Stimulated activated naive CD4-positive, alpha-beta T cell (primary cell): ENCODE data around the gene ARMC2.
A peak's percentile ranks its signal among the peaks of the same experiment; 100 is the strongest.
"Not testable (repeated sequence)": the region's sequence is repeated elsewhere in the genome, so short reads cannot be mapped to it uniquely, and the experiment has no call there.

Source experiments
- DNase-seq, 6 experiments: peaks; one replicate each; lab custom pipeline; 2025; lab: John Stamatoyannopoulos, UW

ARMC2 gene

GRCh38 chr6:108870357-108870756 lies 22.1 kb downstream of the ARMC2 start:
- DNase-seq, result no peak

DNA sequence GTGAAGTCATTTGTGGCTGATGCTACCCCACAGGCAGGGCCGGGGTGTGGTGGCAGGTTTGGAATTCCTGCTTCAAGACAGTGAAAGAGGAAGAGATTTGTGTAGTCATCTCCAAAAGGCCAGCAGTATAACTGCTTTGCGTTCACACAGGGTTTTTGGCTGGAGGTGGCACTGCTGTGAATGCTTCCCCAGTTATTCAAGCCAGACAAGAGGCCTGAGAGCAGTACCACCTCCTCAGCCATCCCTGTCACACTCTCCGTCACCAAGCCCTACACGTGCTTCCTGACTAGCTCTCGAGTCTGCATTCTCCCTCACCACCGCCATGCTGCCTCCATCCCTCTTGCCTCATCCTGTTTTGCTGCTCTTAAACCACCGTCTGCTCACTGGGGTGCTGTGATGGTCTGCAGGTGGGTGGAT lies 23.9 kb downstream of the ARMC2 start:
- peak in 2 of 6 experiments; percentile 1 to 10 for DNase-seq

DNA sequence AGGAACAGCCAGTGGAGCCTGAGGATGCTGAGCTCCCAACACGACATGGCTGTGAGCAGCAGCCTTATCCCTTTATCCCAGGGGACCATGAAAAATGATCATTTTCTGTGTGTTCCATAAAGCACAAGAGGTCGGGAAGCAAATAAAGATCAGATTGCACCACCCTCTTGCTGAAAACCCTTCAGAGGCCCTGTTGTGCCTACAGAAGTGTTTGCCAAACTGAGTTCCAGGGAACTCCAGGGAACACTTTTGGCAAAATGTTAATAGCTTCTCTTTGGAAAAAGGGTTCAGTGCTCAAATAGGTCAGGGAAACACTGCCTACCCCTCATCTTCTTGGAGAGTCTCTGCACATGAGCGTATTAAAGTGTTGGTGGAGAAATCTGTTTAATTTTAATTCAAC lies 24.4 kb downstream of the ARMC2 start:
- no peak for DNase-seq

- no peak for DNase-seq
Measured at GRCh38 chr6:108873251-108873650, 25.0 kb downstream of the ARMC2 start.

GRCh38 chr6:108873971-108874370 lies 25.7 kb downstream of the ARMC2 start:
- DNase-seq, result no peak

DNA sequence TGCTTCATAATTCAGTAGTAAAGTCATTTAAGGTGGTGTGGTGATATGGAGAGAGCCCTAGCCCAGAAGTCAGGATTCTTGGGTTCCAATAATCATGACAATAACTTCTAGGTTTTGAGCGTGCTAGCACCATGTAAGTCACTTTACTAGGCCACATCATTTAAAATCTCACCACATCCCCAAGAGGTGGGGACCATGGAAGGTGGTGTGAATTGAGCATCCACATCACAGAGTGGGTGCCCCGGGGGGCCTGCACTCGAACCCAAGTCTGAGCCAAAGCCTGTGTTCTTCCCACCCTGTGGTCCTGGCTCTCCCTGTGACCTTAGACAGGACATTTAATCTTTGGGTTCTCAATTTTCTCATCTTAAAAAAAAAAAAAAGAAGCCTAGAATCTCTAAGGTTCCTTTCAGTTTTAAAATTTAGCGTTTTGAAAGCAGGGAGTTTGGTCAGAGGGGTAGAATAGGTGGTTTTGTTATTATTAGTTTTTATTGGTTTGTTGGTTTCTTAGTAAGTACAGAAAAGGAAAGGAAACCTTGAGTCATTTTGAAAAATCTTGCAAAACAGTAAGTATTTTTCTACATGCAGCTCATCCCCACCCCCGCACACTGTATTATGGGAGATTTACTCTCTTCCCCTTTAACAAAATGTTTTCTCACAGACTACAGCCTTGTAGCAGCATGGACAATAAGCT lies 26.4 kb downstream of the ARMC2 start:
- no peak for DNase-seq

- DNase-seq, result no peak
Measured at GRCh38 chr6:108875161-108875555, 26.9 kb downstream of the ARMC2 start.

DNA sequence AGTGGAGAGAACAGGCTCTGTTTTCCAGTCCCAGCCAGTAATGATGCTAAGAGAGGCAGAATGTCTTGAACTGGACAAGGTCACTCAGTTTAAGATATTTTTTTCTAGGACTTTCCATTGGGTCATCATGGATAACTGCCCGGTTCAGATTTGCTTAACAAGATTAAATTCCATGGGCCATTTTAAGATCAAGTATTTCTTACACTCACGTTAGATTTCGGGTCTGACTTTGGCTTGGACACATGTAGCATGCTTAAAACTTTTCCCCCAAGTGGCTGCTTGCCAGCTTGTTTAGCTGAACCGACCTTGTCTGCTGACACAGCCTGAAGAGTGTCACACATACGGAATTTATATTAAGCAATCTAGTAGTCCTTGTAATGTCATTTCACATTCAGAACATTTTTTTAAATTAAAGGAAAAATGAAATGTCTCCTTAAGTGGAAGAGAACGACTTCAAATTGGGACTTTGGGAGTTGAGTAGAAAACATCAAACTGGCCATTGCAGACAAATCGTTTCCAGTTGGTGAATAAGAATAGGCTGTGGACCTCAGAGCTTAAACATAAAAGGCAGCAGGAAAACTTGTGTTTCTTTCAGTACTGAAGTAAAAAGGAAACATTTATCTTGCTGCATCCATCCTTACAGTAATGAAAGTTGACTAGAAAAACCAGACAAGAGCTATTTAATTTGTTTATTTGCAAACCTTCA lies 29.0 kb downstream of the ARMC2 start:
- no peak for DNase-seq

GRCh38 chr6:108878942-108879341 lies 30.7 kb downstream of the ARMC2 start:
- DNase-seq, result no peak

- no peak for DNase-seq
Measured at GRCh38 chr6:108883172-108883571, 35.0 kb downstream of the ARMC2 start.

DNA sequence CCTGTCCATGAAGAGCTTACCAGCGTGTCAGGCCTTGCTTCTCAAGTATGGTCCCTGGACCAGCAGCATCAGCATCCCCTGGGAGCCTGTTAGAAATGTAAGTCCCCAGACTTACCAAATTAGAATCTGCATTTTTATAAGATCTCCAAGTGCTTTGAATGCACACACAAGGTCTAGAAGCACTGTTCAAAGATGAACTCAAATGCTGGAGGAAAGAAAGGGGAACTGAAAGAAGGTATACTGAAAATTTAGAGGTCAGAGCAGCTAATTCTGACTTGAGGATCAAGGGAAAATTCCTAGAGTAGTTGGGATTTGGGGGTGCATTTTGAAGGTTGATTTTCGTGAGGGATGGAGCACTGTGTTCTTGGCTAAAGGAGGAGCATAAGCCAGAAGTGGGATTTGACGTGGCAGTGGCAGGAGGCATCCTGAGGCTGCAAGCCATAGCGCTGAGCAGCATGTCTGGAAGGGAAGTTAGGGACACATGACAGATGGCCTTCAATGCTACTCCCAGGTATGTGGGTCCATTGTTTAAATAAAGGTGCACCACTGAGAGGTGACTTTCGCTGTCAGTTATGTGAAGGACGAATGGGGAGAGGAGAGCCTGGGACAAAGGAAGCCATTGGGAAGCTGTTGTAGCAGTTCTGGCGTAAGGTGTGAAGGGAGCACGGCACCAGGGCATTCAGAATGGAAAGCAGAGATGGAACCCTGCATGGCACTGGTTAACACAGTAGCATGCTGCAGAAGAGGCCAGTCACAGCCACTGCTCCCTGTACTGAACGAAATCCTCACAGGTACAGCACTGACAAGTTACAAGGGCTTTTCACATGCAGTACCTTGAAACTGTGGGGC lies 36.2 kb downstream of the ARMC2 start:
- DNase-seq, result no peak

- no peak for DNase-seq
Measured at GRCh38 chr6:108888052-108888451, 39.8 kb downstream of the ARMC2 start.

DNA sequence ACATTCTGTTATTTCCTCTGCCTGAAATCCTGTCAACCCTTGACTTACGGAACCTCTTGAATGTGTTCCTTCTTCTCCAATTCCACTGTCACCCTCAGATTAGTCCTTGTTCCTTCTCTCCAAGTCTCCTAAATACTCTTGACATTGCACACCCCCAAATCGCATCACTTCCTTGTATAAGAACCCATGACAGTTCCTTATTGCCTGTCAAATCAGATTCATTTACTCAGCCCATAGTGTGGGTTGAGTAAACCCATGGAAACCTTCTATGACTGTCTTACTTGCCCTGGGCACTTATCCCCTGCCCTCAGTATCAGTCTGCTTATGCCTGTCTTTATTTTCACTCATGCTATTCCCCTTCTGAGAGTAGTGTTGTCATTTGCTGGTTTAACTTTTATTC lies 40.5 kb downstream of the ARMC2 start:
- no peak for DNase-seq

DNA sequence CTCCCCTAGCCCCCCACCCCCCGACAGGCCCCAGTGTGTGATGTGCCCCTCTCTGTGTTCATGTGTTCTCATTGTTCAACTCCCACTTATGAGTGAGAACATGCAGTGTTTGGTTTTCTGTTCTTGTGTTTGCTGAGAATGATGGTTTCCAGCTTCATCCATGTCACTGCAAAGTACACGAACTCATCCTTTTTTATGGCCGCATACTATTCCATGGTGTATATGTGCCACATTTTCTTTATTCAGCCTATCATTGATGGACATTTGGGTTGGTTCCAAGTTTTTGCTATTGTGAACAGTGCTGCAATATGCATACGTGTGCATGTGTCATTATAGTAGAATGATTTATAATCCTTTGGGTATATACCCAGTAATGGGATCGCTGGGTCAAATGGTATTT lies 42.7 kb downstream of the ARMC2 start:
- not testable (repeated sequence) for DNase-seq

GRCh38 chr6:108895571-108895970 lies 47.3 kb downstream of the ARMC2 start:
- DNase-seq, result no peak

DNA sequence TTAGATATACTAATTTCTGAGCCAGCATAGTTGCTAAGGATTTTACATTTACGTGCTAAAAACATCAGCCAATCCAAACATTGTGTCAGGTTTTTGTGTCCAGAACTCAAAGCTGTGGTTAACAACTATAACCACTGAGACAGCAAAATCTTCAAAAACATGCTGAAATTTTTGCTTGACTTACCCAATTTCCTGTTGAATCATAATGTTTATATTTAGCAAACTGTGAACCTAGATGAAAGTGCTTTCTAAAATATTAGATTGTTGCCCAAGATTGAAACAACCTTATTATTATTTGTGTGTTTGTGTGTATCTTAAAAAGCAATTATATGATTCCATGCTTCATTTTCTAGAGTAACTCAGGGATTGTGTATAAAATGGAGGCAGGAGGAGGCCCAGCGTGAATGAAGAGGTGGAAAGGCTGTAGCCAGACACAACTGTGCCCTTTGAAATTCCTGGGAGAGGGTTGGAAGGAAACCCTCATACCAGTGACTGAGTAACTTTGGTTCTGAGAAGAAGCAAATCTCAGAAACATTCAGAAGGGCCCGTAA lies 48.0 kb downstream of the ARMC2 start:
- DNase-seq, result no peak

GRCh38 chr6:108897371-108897770 lies 49.1 kb downstream of the ARMC2 start:
- no peak for DNase-seq

- DNase-seq, result no peak
Measured at GRCh38 chr6:108902382-108902792, 54.2 kb downstream of the ARMC2 start.

DNA sequence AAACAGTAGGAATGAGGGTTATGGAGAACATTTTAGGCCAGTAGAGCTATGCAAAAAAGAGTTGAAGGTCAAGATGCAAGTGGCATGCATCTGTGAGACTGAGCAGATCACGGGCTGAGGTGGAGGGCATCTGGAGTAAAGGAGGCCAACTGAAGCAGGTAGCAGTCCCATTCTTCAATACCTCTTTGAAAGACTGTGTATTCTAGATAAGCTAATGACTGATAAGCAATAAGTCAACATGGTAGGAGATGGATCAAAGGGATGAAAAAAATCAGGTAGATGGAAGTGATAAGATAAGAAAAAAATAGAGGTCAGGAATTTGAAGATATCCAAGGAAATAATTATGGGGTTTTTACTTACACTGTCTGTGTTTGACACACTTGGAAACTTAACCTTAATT lies 55.6 kb downstream of the ARMC2 start:
- no peak for DNase-seq

DNA sequence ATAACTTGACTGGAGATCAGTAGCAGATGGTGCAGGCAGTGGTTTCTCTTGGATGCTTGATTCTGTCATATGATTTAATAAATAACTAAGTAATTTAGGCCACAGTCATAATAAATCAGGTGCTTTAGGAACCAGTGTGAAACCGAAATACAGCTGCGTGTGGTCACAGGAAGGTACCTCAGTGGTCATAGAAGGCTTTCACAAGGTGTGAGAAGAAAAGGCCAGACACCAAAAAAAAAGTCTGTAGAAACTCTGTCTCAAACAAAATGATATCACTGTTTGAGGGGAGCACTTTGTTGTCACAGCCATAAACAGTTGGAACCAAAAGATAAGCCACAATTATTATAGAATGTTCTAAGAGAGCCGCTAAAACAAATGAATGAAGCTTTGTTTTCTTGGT lies 56.5 kb downstream of the ARMC2 start:
- no peak for DNase-seq

GRCh38 chr6:108914235-108915022 lies 66.2 kb downstream of the ARMC2 start:
- DNase-seq, result peak; percentile 1 to 36 (median 20)

DNA sequence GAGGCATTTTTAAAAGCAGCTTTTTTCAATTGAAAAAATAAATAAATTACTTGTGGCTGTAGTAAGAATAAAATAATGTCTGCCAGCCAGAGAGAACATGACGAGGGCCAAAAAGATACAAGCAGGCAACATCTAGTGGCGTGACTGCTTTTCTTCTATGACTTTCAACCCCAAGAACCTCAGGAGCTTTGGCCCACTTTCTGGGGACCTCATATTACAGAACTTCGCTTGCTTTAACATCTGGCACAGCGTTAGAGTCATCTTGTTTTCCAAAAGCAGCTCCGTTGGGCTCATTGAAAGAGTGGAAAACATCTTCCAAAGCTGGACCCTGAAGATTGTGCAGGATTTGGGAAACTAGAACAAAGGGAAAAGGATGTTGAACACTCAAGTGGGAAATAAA lies 67.0 kb downstream of the ARMC2 start:
- DNase-seq, result no peak
